Measurements from ENCODE around the gene GOLGA8B.
"Not testable (repeated sequence)": the region's sequence is repeated elsewhere in the genome, so short reads cannot be mapped to it uniquely, and the experiment has no call there.

GRCh38 chr15:34572921-34573320, 10.5 kb downstream of the GOLGA8B start:
- TF ChIP-seq CTCF, POLR2A (IDR thresholded peaks at IDR 0.05): not testable (repeated sequence)

Data from adrenal gland (tissue), 5 donors.